ENCODE results near the gene MST1.

MST1 gene

GRCh38 chr3:49717959-49718857, 28.9 kb upstream of the MST1 start:
- peak; percentile 71 for DNase-seq (ENCODE audit: low spot score)

- peak; percentile 63 for DNase-seq (ENCODE audit: low spot score)
These were observed 28.1 kb upstream of the MST1 start for GRCh38 chr3:49717211-49717958.

- peak; percentile 63 for DNase-seq (ENCODE audit: low spot score)
These were observed 27.5 kb upstream of the MST1 start for GRCh38 chr3:49716691-49717210.

GRCh38 chr3:49716169-49716568, 26.9 kb upstream of the MST1 start:
- no peak for DNase-seq (ENCODE audit: low spot score)

- DNase-seq (ENCODE audit: low spot score): peak; percentile 55
These were observed 26.4 kb upstream of the MST1 start for GRCh38 chr3:49715611-49716121.

- DNase-seq (ENCODE audit: low spot score): peak; percentile 41
These were observed 25.7 kb upstream of the MST1 start for GRCh38 chr3:49714728-49715550.

GRCh38 chr3:49713336-49714105, 24.2 kb upstream of the MST1 start:
- no peak for DNase-seq (ENCODE audit: low spot score)

- DNase-seq (ENCODE audit: low spot score): peak; percentile 56
These were observed 23.5 kb upstream of the MST1 start for GRCh38 chr3:49712631-49713317.

GRCh38 chr3:49712166-49712565, 22.9 kb upstream of the MST1 start:
- peak; percentile 37 for DNase-seq (ENCODE audit: low spot score)

GRCh38 chr3:49711489-49711888, 22.2 kb upstream of the MST1 start:
- DNase-seq (ENCODE audit: low spot score): peak; percentile 45

GRCh38 chr3:49709852-49710251, 20.6 kb upstream of the MST1 start:
- no peak for DNase-seq (ENCODE audit: low spot score)

GRCh38 chr3:49707113-49707480, 17.8 kb upstream of the MST1 start:
- no peak for DNase-seq (ENCODE audit: low spot score)

- no peak for DNase-seq (ENCODE audit: low spot score)
These were observed 17.3 kb upstream of the MST1 start for GRCh38 chr3:49706456-49707112.

- no peak for DNase-seq (ENCODE audit: low spot score)
These were observed 16.2 kb upstream of the MST1 start for GRCh38 chr3:49705390-49705960.

- DNase-seq (ENCODE audit: low spot score): no peak
These were observed 15.4 kb upstream of the MST1 start for GRCh38 chr3:49704629-49705028.

GRCh38 chr3:49703956-49704355, 14.7 kb upstream of the MST1 start:
- DNase-seq (ENCODE audit: low spot score): no peak

- no peak for DNase-seq (ENCODE audit: low spot score)
These were observed 14.2 kb upstream of the MST1 start for GRCh38 chr3:49703443-49703927.

GRCh38 chr3:49702672-49703071, 13.4 kb upstream of the MST1 start:
- DNase-seq (ENCODE audit: low spot score): no peak

- DNase-seq (ENCODE audit: low spot score): no peak
These were observed 12.3 kb upstream of the MST1 start for GRCh38 chr3:49701388-49702077.

All from left forelimb (tissue), 1 donor.